ENCODE measurements around the gene CCDC9. TPM values are rescaled to one million over a fixed set of nuclear protein-coding genes. Genes with fewer than 3 reads are reported as not detected.

The CCDC9 gene
- total RNA-seq, 1 experiment from 2014 or later = 36.9 TPM

- H3K4me2 ChIP-seq (ENCODE audit: insufficient read depth, insufficient read length, low read length) = peak overlapping the region; percentile 48
- no peaks in the 10 kb centered on the region; the same call in 1 of the 2 replicates for H3K4me1 ChIP-seq (ENCODE audit: insufficient read depth, low read length)
- no peak overlapping the region for H4K5ac ChIP-seq (ENCODE audit: insufficient read length, low read depth, low read length)
- no peak overlapping the region for H2BK5ac ChIP-seq (ENCODE audit: insufficient read length, low read length)
- no peak overlapping the region for H4K91ac ChIP-seq (ENCODE audit: insufficient read length, low read depth, low read length)
- Mint-ChIP-seq H3K36me3 (ENCODE audit: insufficient read depth in 1 of 3, low read depth in 3 of 3) (peaks cover 0 to 20% (median 11%) of the 10 kb centered on the region in 3 experiments; a peak in 5 of 7 replicates), H3K9me3 (no peaks in the 10 kb centered on the region; a peak in 1 of 5 replicates), H3K4me1 (peaks cover 10 to 19% of the 10 kb centered on the region in 2 experiments), H3K27ac (peak overlapping the region; percentile 68 to 92 (median 78); a peak in 6 of 7 replicates), H3K27me3 (ENCODE audit: low read depth) (no peaks in the 10 kb centered on the region), H3K4me3 (peak overlapping the region; percentile 31 to 82)
- no peak overlapping the region for H3K27ac ChIP-seq (ENCODE audit: insufficient read length, low read depth, low read length)
- peak; percentile 23; the same call in 2 of the 3 replicates for TF ChIP-seq CTCF (conservative IDR thresholded peaks at IDR 0.05)
- no peak overlapping the region for H3K56ac ChIP-seq (ENCODE audit: insufficient read length, low read depth, low read length)
- no peaks in the 10 kb centered on the region for H3K79me1 ChIP-seq (ENCODE audit: insufficient read depth, low read depth, low read length, poor library complexity, severe bottlenecking)
- peaks cover 4% of the 10 kb centered on the region for H4K20me1 ChIP-seq (ENCODE audit: control insufficient read depth, insufficient read depth, insufficient read length)
- no peak overlapping the region for H2BK15ac ChIP-seq (ENCODE audit: low read depth, low read length)
- peak; percentile 88 for DNase-seq
- H2BK12ac ChIP-seq (ENCODE audit: insufficient read length, low read depth, low read length) = no peak overlapping the region
- no peak overlapping the region for H3T11ph ChIP-seq (ENCODE audit: low read length)
- no peak overlapping the region for H4K8ac ChIP-seq (replicated peaks; ENCODE audit: insufficient read length, low read depth, low read length)
- no peak overlapping the region for H2AK5ac ChIP-seq (ENCODE audit: insufficient read length, low read length)
- H2AFZ ChIP-seq (ENCODE audit: low read length) = no peak overlapping the region
- no peak overlapping the region for H3K23ac ChIP-seq (ENCODE audit: insufficient read length, low read depth, low read length)
- peak overlapping the region; percentile 85; the same call in 1 of the 2 replicates for H3K14ac ChIP-seq (ENCODE audit: insufficient read depth, low read length)
- no peaks in the 10 kb centered on the region for H3K27me3 ChIP-seq (ENCODE audit: insufficient read depth, low read length)
- H3K18ac ChIP-seq (ENCODE audit: insufficient read length, low read depth, low read length) = peak overlapping the region; percentile 79
- H2BK20ac ChIP-seq (ENCODE audit: low read depth, low read length, poor library complexity, severe bottlenecking) = no peak overlapping the region
- peaks cover 2% of the 10 kb centered on the region; the same call in 1 of the 2 replicates for H3K79me2 ChIP-seq (ENCODE audit: insufficient read depth, low read length)
- H3K23me2 ChIP-seq (ENCODE audit: insufficient read length, low read depth, low read length, poor library complexity, severe bottlenecking) = peaks cover 30% of the 10 kb centered on the region
- no peaks in the 10 kb centered on the region for H3K9me3 ChIP-seq (ENCODE audit: control insufficient read depth, low read depth, low read length)
- H2BK120ac ChIP-seq (ENCODE audit: low read depth, low read length, poor library complexity, severe bottlenecking) = no peak overlapping the region
- WGBS (ENCODE audit: extremely low coverage, insufficient read length, low lambda C conversion rate) = no CpG with 5 or more reads among the region's 59 CpGs
- no peak overlapping the region; the same call in 1 of the 2 replicates for H3K4ac ChIP-seq (ENCODE audit: low read depth, low read length)
- no peak overlapping the region for H3K9ac ChIP-seq (ENCODE audit: extremely low read depth, insufficient read length, low read length)
Measured at GRCh38 chr19:47225746-47226425, 30.4 kb upstream of the CCDC9 start.

Data from H9 (cell line).